PC-9 (cell line): ENCODE data around the gene MYO3B.

Experiments
- EZH2 ChIP-seq: fragments of 200-600 bp; sonication (generic); IDR thresholded peaks from 2 replicates; pipeline ENCODE4 v1.8.0; 2017; ENCODE audit warnings: antibody characterized with exemption, low read depth
- TF ChIP-seq, protein P1 (sequence below): fragments of 200-600 bp; sonication (generic); conservative IDR thresholded peaks from 2 replicates; pipeline ENCODE4 v1.6.1; 2017; ENCODE audit warnings: mixed run types, antibody characterized with exemption, mild to moderate bottlenecking, moderate library complexity

- TF ChIP-seq, protein P1, sequence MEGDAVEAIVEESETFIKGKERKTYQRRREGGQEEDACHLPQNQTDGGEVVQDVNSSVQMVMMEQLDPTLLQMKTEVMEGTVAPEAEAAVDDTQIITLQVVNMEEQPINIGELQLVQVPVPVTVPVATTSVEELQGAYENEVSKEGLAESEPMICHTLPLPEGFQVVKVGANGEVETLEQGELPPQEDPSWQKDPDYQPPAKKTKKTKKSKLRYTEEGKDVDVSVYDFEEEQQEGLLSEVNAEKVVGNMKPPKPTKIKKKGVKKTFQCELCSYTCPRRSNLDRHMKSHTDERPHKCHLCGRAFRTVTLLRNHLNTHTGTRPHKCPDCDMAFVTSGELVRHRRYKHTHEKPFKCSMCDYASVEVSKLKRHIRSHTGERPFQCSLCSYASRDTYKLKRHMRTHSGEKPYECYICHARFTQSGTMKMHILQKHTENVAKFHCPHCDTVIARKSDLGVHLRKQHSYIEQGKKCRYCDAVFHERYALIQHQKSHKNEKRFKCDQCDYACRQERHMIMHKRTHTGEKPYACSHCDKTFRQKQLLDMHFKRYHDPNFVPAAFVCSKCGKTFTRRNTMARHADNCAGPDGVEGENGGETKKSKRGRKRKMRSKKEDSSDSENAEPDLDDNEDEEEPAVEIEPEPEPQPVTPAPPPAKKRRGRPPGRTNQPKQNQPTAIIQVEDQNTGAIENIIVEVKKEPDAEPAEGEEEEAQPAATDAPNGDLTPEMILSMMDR: no peak
- TF ChIP-seq EZH2: no peak
Observed at GRCh38 chr2:170495896-170496295, 317.9 kb downstream of the MYO3B start.
